SIG-M5 (cell line): ENCODE measurements around the gene CLDN4.

Experiments used
- DNase-seq: peaks from one replicate; lab custom pipeline; 2025; lab: John Stamatoyannopoulos, UW

CLDN4 gene

DNA sequence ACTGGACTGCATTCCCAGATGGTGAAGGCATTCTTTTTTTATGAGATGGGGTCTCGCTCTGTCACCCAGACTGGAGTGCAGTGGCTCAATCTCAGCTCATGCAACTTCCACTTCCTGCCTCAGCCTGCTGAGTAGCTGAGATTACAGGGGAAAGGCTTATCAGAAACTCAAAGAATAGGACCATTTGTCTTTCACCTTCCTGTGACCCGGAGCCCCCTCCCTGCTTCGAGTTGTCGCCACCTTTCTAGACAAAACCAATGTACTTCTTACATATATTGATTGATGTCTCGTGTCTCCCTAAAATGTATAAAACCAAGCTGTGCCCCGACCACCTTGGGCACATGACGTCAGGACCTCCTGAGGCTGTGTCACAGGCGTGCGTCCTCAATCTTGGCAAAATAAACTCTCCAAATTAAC, 13.3 kb downstream of the CLDN4 start:
- no peak for DNase-seq

DNA sequence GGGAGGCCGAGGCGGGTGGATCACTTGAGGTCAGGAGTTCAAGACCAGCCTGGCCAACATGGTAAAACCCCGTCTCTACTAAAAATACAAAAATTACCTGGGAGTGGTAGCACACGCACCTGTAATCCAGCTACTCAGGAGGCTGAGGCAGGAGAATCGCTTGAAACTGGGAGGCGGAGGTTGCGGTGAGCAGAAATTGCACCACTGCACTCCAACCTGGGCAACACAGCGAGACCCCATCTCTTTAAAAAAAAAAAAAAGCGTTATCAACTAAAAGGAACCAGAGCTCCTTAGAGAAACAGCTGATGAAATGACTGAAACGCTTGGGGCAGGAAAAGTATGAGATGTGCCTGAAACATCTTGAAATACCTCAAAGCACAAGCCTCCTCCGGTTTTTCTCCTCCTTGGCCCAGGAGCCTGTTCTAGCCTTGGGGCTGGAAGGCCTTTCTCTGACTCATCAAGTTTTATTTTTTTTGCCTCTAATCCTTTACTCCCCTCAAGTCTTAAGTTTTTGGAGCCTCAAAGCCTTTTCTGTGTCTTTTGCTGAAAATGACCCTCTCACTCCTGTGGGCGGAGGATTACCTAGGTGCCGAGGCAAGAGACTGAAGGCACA, 14.2 kb downstream of the CLDN4 start:
- DNase-seq, result no peak

GRCh38 chr7:73845701-73846195, 15.0 kb downstream of the CLDN4 start:
- peak; percentile 67 for DNase-seq

DNA sequence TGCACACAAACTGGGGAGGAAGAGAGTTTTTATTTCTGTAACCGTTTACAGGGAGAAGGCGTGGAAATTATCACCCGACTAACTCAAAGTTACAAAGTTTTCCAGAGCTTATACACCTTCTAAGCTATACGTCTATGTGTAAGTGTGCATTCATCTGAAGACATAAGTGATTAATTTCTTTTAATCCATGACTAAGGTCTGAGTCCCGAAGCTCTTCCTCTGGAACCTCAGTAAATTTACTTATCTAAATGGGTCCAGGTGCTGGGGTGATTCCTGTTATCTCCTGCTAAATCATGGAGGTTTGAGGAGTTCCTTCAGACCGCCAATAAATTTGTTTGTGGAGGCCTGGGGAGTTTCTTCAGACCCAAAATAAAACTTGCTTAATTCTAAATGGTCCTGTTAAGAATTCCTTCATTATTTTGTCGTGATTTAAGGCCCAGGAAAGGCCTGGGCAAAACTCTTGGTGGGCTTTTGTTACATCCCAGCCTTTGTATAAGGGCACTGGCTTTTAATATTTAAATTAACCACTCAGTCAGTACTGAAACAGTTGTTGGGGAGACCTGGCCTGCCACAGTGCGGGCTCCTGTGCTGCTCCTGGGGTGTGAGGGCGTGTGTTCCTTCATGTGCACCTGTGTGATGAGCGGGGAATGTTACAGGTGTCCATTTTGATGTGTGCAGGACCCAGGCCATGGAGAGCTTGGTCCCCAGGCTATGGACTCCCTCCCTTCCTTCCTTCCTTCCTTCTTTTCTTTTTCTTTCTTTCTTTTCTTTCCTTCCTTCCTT, 17.3 kb downstream of the CLDN4 start:
- DNase-seq, result no peak

GRCh38 chr7:73850781-73851207, 20.0 kb downstream of the CLDN4 start:
- DNase-seq, result no peak

GRCh38 chr7:73851410-73852338, 20.9 kb downstream of the CLDN4 start:
- DNase-seq, result peak; percentile 23

DNA sequence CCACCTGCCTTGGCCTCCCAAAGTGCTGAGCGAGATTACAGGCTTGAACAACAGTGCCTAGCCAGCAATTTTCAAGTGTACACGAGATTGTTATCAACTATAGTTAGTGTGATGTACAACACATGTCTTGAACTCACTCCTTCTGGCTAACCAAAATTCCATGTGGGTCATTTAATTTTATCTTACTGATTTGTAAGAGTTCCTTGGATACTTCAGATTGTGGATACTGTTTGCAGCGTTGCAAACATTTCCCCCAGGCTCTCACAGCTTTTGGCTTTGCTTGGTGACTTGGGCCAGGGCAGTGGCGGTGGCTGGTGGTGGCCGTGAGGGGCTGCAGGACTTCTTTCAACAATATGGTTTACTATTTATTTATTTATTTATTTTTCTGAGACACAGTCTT, 21.7 kb downstream of the CLDN4 start:
- no peak for DNase-seq

DNA sequence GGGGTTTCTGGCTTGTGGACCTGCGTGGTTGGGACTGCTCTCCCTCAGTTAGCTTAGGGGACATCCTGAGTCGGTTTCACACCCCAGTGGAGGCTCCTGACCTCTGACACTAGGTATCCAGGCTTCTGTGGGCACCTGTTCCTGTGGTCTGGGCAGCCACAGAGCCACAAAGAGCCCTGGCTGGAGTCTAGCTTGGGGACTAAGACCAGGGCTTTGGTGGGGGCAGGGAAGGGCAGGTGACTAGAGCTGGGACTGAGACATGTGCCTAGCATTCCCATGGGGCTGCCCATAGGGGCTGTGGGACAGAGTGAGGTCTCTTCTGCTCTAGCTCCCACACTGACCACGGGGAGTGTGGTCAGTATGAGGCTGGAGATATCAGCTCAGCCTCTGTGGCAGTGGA, 26.1 kb downstream of the CLDN4 start:
- no peak for DNase-seq

GRCh38 chr7:73858807-73859206, 28.0 kb downstream of the CLDN4 start:
- DNase-seq, result no peak

DNA sequence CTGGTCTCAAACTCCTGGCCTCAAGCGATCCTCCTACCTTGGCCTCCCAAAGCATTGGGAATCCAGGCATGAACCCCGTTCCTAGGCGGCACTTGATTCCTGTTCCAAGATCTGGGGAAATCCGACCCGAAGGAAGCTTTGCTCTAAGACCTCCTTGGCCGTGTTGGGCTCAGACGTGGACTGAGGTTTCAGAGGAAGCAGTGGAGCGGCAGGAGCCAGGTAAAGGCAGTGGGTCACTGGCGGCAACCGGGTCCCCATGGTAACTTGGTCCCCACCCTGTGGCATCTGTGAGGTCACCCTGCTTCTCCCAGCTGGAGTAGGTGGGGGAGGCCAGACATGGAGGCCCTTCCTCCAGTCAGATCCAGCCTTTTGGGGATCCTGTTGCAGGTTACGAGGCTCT, 30.1 kb downstream of the CLDN4 start, which contains the start of gene TMEM270:
TMEM270 (plus strand) TSS at position 301 of the 400 bp plus-strand sequence; CDS start at position 337, 36 bp downstream.
- DNase-seq, result no peak

- no peak for DNase-seq
Measured at GRCh38 chr7:73861305-73861704, 30.5 kb downstream of the CLDN4 start.

DNA sequence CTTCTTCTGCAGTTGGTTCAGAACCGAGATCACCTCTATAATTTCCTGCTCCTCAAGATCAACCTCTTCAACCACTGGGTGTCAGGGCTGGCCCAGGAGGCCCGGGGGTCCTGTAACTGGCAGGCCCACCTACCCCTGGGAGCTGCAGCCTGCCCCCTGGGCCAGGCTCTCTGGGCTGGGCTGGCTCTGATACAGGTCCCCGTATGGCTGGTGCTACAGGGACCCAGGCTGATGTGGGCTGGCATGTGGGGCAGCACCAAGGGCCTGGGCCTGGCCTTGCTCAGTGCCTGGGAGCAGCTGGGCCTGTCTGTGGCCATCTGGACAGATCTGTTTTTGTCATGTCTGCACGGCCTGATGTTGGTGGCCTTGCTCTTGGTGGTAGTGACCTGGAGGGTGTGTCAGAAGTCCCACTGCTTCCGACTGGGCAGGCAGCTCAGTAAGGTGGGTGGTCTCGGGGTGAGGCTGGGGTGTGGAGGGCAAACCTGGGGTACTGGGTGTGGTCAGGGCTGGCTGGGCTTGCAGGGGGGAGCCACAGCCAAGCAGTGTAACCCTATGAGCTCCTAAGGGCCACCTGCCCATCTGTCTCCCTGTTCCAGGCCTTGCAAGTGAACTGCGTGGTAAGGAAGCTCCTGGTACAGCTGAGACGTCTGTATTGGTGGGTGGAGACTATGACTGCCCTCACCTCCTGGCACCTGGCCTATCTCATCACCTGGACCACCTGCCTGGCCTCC, 34.4 kb downstream of the CLDN4 start:
- DNase-seq, result no peak

GRCh38 chr7:73865738-73866445, 35.1 kb downstream of the CLDN4 start:
- no peak for DNase-seq

GRCh38 chr7:73866446-73866767, 35.6 kb downstream of the CLDN4 start:
- no peak for DNase-seq

- no peak for DNase-seq
Measured at GRCh38 chr7:73869011-73869798, 38.4 kb downstream of the CLDN4 start.

DNA sequence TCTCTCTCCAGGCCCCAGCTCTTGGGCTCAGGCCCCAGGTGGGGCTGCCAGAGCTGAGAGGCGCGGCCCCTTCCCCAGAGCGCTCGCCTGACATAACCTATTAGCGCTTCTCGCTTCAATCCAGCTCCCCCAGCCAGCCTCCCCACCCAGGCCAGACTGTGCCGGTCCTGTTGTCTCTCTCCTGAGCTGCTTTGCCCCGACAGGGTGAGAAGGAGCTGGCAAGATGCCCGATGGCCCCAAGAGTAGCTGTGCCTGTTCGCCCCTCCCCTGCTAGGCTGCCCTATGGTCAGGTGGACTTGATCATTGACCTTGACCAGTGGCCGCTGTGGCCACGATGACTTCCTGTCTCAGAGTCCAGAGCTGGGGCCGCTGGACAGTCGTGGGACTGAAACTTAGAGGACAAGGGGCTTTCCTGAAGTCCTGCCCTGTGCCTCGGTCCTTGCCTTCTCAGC, 39.3 kb downstream of the CLDN4 start:
- no peak for DNase-seq

- DNase-seq, result no peak
Measured at GRCh38 chr7:73871163-73872011, 40.6 kb downstream of the CLDN4 start.

DNA sequence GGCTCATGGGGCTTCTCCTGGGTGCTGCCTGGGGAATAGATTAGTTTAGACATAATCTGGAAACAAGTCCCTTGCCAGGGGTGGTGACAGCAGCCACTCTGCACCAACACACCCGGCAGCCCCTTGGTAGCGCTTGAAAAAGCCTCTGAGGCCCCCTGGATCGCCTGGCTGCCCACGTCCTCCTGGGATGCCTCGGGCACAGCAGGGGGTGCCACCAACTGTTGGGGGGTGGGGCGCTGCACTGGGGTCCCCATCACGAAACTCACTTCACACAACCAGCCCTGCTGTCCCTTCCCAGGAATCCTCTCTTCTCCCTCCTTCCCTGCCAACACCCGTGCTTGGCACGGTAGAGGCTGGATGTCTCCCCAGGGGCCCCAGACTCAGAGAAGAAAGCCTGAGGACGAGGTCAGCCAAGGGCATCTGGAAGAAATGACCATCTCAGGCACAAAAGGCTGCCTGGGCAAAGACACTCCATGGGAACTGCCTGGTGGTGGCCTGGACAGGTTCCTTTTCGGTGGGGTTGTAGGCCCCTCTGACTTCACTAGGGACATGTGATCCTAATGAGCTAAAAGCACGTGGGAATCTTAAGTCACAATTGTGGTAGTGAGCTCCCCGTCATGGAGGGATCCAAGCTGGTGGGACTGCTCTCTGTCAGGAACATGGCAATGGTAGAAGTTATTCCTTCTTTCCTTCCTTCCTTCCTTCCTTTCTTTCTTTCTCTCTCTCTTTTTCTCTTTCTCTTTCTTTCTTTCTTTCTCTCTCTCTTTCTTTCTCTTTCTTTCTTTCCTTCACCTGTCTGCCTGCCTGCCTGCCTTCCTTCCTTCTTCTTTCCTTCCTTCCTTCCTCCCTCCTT, 41.5 kb downstream of the CLDN4 start:
- no peak for DNase-seq
